ENCODE data around the gene HSD11B2.

The HSD11B2 gene

GRCh38 chr16:67462279-67462655, 31.3 kb downstream of the HSD11B2 start:
- no peak for DNase-seq (ENCODE audit: low read depth)
- H3K4me3 ChIP-seq (ENCODE audit: low read depth, low read length), result no peak overlapping the region

GRCh38 chr16:67463059-67463458, 32.1 kb downstream of the HSD11B2 start:
- DNase-seq (ENCODE audit: low read depth), result no peak
- no peak overlapping the region for H3K4me3 ChIP-seq (ENCODE audit: low read depth, low read length)

GRCh38 chr16:67463691-67464090, 32.8 kb downstream of the HSD11B2 start:
- no peak for DNase-seq (ENCODE audit: low read depth)
- H3K4me3 ChIP-seq (ENCODE audit: low read depth, low read length), result no peak overlapping the region

DNA sequence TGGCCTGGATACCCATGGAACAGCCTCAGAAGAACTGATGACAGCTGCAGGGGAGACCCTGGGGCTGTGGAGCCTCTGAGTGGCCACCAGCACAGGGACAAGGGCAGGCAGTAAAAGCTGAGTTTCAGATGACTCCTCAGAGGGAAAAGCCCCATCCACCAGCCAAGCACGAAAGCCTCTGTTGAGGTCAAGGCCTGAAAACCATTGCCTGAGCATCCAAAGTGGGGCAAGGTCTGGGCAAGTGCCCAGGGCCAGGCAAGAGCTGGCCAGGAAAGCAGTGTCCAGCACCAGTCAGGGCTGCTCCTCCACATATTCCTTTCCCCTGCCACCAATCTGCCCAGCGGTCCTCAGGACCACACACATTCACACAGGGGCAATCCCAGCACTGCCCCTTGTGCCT, 33.6 kb downstream of the HSD11B2 start:
- no peak overlapping the region for H3K4me3 ChIP-seq (ENCODE audit: low read depth, low read length)
- no peak for DNase-seq (ENCODE audit: low read depth)

DNA sequence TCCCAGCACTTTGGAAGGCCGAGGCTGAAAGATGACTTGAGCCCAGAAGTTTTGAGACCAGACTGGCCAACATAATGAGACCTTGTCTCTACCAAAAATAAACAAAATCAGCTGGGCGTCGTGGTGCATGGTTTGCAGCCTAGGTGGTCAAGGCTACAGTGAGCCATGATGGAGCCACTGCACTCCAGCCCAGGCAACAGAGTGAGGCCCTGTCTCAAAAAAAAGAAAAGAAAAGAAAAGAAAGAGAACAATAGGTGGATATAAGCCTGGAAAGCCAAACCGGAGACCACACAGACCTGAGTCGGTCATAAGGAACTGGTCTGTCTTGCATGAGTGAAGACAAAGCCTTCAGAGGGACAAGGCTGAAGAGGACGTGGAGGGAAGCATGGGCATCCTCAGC, 35.7 kb downstream of the HSD11B2 start:
- DNase-seq (ENCODE audit: low read depth), result no peak

DNA sequence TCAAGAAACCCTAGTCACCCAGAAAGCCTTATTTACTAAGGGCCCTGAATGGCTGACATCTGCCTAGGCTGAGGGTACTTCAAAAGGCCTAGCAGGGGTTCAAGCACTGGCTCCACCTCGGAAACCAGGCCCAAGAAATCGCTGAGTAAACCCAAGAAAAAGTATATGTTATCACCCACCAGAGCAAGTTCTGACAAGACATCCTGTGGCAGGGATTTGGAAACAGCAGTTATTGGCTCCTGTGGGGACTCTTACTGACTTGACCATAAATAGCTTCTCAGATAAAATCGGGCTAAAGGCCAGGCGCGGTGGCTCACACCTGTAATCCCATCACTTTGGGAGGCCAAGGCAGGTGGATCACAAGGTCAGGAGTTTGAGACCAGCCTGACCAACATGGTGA, 37.8 kb downstream of the HSD11B2 start:
- no peak overlapping the region for H3K4me3 ChIP-seq (ENCODE audit: low read depth, low read length)
- DNase-seq (ENCODE audit: low read depth), result no peak

More for the DNA sequence above, 35.7 kb downstream of the HSD11B2 start:
- no peak overlapping the region for H3K4me3 ChIP-seq (ENCODE audit: low read depth, low read length)

DNA sequence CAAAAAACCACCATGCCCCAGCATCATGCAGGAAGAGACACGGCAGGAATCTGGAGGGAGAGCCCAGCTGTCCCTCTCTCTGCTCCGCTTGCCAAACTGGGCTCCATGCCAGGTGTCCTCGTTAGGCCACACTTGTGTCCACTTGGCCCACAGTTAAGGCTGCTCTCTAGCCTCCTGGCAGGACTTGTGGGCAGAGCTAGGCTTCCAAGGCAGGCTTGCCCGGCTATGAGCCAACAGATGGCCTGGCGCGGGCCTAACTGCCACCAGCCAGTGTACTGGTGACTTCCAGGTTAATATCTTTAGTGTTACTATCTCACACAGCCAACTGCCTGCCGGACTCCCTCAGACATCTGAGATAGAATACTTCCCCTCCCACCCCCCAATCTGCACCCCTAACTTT, 39.4 kb downstream of the HSD11B2 start:
- no peak overlapping the region for H3K4me3 ChIP-seq (ENCODE audit: low read depth, low read length)
- no peak for DNase-seq (ENCODE audit: low read depth)

GRCh38 chr16:67471758-67472384, 41.0 kb downstream of the HSD11B2 start:
- no peak for DNase-seq (ENCODE audit: low read depth)
- H3K4me3 ChIP-seq (ENCODE audit: low read depth, low read length), result no peak overlapping the region

DNA sequence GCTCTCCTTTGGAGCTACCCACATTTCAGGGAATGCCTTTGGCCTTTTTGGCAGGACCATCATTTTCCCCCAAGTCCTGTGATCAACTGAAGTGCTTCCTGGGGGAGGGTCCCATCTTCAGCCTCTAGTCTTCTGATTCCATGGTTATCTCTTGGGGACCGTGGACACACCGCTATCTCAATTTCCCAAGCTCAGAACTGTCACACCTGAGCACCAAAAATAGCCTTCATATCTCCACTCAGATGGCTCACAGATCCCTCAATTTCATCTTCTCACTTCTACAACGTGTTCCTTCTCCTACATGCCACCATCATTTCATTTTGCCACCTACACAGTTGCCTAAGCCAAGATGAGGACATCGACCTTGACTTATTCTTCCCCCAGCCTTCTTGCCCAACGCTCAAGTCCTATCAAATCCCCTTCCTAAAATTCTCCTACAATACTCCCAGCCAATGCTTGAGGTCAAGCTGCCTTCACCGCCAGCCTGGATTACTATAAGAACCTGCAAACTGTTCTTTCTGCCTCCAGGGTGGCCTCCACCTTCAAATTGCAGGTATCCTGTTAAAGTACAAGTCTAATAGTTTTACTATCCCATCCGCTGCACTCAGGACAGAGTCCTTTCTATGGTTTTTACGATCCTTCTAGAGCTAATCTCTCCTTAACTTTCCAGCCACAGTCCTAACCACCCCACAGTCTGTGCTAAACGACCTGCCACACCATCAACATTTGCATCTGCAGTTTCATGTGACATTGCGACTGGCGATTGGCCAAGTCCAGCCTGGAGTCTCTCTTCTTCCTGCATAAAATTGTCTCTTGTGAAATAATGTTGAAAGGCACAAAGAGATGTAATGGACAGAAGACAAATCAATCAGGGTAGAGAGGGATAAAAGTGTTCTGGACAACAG, 43.9 kb downstream of the HSD11B2 start:
- H3K4me3 ChIP-seq (ENCODE audit: low read depth, low read length), result no peak overlapping the region
- DNase-seq (ENCODE audit: low read depth), result no peak

GRCh38 chr16:67477960-67478554, 47.1 kb downstream of the HSD11B2 start:
- no peak overlapping the region for H3K4me3 ChIP-seq (ENCODE audit: low read depth, low read length)
- DNase-seq (ENCODE audit: low read depth), result no peak

GRCh38 chr16:67480833-67481560, 50.1 kb downstream of the HSD11B2 start, which contains the start of gene ATP6V0D1:
TSS of gene ATP6V0D1 (minus strand) at chr16:67481157. CDS start at chr16:67481086, 71 bp downstream.
- peak; percentile 90 for DNase-seq (ENCODE audit: low read depth)
- peak within 1 kb of the TSS; percentile 99 for H3K4me3 ChIP-seq (ENCODE audit: low read depth, low read length)

GRCh38 chr16:67481561-67482232, 50.8 kb downstream of the HSD11B2 start:
- DNase-seq (ENCODE audit: low read depth), result no peak
- peak overlapping the region; percentile 99 for H3K4me3 ChIP-seq (ENCODE audit: low read depth, low read length)

- H3K4me3 ChIP-seq (ENCODE audit: low read depth, low read length), result peak overlapping the region; percentile 99
- no peak for DNase-seq (ENCODE audit: low read depth)
These were observed 51.5 kb downstream of the HSD11B2 start for GRCh38 chr16:67482233-67482924.

DNA sequence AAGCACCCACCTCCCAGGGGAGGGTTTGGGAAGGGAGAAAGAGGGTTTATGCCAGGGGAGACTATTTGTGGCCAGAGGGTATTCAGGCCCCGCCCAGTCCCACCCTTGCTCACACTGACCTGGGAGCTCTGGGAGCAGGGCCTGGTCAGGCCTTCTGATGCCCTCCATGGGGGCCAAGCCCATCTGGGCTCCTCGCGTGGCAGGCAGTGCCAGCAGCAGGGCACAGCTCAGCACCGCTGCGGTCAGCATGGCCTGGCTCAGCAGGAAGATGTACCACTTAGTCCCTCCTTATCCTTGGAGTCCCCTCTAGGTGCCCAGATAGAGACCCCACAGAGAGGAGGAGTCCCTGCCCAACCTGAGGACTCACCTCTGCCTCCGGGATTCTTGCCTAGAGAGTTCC, 52.2 kb downstream of the HSD11B2 start, which contains the start of gene AGRP:
AGRP (minus strand) TSS at position 398 of the 400 bp plus-strand sequence; CDS start at position 249, 149 bp downstream.
- no peak within 1 kb of the TSS for H3K4me3 ChIP-seq (ENCODE audit: low read depth, low read length)
- DNase-seq (ENCODE audit: low read depth), result no peak

- no peak overlapping the region for H3K4me3 ChIP-seq (ENCODE audit: low read depth, low read length)
These were observed 53.0 kb downstream of the HSD11B2 start for GRCh38 chr16:67483731-67484525.

DNA sequence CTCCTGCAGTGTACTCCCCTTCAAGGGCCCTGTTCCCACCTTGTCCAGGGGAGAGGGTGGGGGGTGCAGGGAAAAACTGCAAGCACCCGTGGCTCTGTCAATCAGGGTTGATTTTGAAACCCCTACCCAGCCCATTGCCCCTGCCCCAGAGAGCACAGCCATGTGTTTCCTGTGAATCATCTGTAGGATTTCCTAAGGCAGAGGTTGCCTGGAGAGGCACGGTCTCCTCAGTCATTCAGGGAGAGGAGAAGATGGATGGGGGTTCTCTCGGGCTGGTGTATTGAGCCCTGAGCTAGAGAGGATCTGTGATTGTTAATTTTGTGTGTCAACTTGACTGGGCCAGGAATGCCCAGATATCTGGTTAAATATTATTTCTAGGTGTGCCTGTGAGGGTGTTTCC, 55.9 kb downstream of the HSD11B2 start:
- DNase-seq (ENCODE audit: low read depth), result no peak
- H3K4me3 ChIP-seq (ENCODE audit: low read depth, low read length), result no peak overlapping the region

More at GRCh38 chr16:67483731-67484525, 53.0 kb downstream of the HSD11B2 start:
- no peak for DNase-seq (ENCODE audit: low read depth)

Measured in skeletal muscle cell (primary cell).